ENCODE measurements around the gene TNFRSF4.

The TNFRSF4 gene

GRCh38 chr1:1215881-1216605 lies 2.1 kb upstream of the TNFRSF4 start:
- TF ChIP-seq POLR2AphosphoS5 (IDR thresholded peaks at IDR 0.05; ENCODE audit: low read depth) (no peak), SPI1 (IDR thresholded peaks at IDR 0.05; ENCODE audit: borderline replicate concordance, low read depth) (no peak), GABPA (IDR thresholded peaks at IDR 0.05; ENCODE audit: low read depth) (no peak), REST (IDR thresholded peaks at IDR 0.05; ENCODE audit: insufficient replicate concordance, low read depth) (no peak), CTCF (IDR thresholded peaks at IDR 0.05; ENCODE audit: insufficient read depth, low read length) (no peak)
- no peaks in the 10 kb centered on the region for H3K27me3 ChIP-seq (ENCODE audit: insufficient read depth, poor library complexity, severe bottlenecking)

GRCh38 chr1:1215080-1215676 lies 1.2 kb upstream of the TNFRSF4 start:
- Histone ChIP-seq H3K4me3 (replicated peaks; ENCODE audit: insufficient read depth, low read length) (no peak overlapping the region), H3K27ac (replicated peaks) (no peak overlapping the region), H3K27me3 (ENCODE audit: insufficient read depth, poor library complexity, severe bottlenecking) (no peaks in the 10 kb centered on the region)
- no peak for DNase-seq (ENCODE audit: low read depth in 1 of 2, low spot score in 1 of 2)
- TF ChIP-seq GABPA (IDR thresholded peaks at IDR 0.05; ENCODE audit: low read depth): no peak
- TF ChIP-seq CTCF (IDR thresholded peaks at IDR 0.05; ENCODE audit: insufficient read depth, low read length): no peak
- no peak for TF ChIP-seq REST (IDR thresholded peaks at IDR 0.05; ENCODE audit: insufficient replicate concordance, low read depth)
- TF ChIP-seq SPI1 (IDR thresholded peaks at IDR 0.05; ENCODE audit: borderline replicate concordance, low read depth): no peak
- no peak for TF ChIP-seq POLR2AphosphoS5 (IDR thresholded peaks at IDR 0.05; ENCODE audit: low read depth)

More at GRCh38 chr1:1215881-1216605, 2.1 kb upstream of the TNFRSF4 start:
- Histone ChIP-seq H3K4me3 (replicated peaks; ENCODE audit: insufficient read depth, low read length) (no peak overlapping the region), H3K27ac (replicated peaks) (no peak overlapping the region)
- DNase-seq (ENCODE audit: low read depth in 1 of 2, low spot score in 1 of 2): no peak

DNA sequence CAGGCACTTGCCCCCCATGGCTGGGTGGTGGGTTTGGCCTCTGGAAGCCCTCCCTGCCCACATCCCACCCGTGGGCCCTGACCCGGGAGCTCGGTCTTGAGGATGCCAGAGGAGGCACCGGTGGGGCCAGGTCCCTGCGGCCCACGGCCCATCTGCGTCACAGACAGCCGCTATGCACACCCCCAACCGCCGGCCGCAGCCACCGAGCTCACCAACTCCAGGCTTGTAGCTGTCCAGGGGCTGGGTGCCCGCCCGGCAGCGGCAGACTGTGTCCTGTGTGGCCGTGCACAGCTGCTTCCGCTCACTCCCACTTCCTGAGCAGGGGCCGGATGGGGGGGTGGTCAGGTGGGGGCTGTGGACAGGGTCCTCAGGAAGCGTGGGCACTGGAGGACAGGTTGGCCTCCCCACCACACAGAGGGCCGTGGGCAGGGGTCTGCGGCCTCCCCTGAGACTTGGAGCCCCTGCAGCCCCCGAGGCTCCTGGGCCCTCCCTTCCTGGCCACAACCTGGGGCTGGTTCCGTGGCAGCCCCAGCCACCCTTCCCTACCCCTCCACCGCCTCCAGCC lies 1.1 kb downstream of the TNFRSF4 start:
- TF ChIP-seq SPI1 (IDR thresholded peaks at IDR 0.05; ENCODE audit: borderline replicate concordance, low read depth) (no peak), REST (IDR thresholded peaks at IDR 0.05; ENCODE audit: insufficient replicate concordance, low read depth) (peak; percentile 77), GABPA (IDR thresholded peaks at IDR 0.05; ENCODE audit: low read depth) (no peak), POLR2AphosphoS5 (IDR thresholded peaks at IDR 0.05; ENCODE audit: low read depth) (peak; percentile 63; the same call in 1 of the 2 replicates), CTCF (IDR thresholded peaks at IDR 0.05; ENCODE audit: insufficient read depth, low read length) (no peak)
- H3K27ac ChIP-seq (replicated peaks): no peak overlapping the region
- DNase-seq (ENCODE audit: low read depth in 1 of 2, low spot score in 1 of 2): peak in 1 of 2 experiments; percentile 48

More for the DNA sequence above, 1.1 kb downstream of the TNFRSF4 start:
- H3K27me3 ChIP-seq (ENCODE audit: insufficient read depth, poor library complexity, severe bottlenecking): peaks cover 5% of the 10 kb centered on the region
- H3K4me3 ChIP-seq (replicated peaks; ENCODE audit: insufficient read depth, low read length): no peak overlapping the region

Data from HL-60 (cell line).